HPDE6-E6E7 (cell line): ENCODE results near the gene PIBF1.
"Not testable (repeated sequence)": the region's sequence is repeated elsewhere in the genome, so short reads cannot be mapped to it uniquely, and the experiment has no call there.

Experiments
- DNase-seq: peaks from one replicate; pipeline ENCODE4 v3.0.0; 2011; ENCODE audit warnings: missing footprints; ENCODE audit errors: extremely low spot score

The PIBF1 gene

DNA sequence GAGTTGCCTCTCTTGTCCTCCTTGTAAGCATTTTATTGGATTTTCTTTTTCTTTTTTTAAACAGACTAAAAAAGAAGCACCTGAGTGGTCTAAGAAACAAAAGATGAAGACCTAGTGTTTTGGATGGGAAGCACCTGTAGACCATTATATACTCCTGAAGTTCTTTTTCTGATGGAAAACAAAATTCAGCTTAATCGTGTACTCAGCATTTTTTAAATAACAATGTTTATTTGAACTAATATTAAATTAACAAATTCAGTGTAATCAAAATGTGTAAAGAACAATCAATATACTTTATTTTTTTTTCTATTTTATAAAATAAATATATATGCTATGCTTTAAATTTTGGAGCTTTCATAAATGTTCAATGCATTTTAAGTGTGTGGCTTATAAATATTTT is 233.9 kb downstream of the PIBF1 start:
- no peak for DNase-seq

DNA sequence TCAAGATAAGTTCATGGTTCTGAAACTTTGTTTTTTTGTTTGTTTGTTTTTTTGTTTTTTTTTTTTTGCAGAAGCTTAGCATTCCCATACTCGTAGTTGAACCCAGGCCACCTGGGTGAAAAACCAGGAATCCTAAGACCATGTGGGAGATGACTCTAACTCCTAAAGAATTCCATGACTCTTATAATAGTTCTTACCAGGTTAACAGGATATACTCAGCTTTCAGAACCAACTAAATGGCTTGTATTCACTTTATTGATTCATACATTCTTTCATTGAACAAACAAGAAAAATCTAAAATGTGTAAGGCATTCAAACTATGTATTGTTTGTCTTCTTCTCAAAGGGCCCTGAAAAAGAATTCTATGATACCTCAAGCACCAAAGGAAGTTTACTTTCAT is 236.4 kb downstream of the PIBF1 start:
- DNase-seq: no peak

- peak; percentile 47 for DNase-seq
These were observed 243.5 kb downstream of the PIBF1 start for GRCh38 chr13:73025217-73026012.

DNA sequence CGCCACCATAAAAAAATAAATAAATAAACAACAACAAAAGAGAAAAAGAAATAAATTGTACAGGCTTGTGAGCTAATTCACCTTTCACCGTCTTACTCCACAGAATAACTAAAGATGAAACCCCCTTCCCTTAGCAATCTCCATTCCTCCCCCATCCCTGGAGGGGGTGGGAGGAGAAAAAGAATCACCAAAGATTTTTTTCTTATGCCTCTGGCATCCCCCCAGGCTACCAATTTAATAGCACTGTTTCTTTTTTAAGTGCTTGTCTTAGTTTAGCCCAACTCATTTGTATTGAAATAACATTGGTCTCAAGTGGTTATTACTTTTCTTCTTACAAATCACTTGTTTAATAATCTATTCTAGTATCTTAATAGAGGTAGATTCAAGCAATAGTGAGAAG is 253.0 kb downstream of the PIBF1 start:
- DNase-seq: no peak

DNA sequence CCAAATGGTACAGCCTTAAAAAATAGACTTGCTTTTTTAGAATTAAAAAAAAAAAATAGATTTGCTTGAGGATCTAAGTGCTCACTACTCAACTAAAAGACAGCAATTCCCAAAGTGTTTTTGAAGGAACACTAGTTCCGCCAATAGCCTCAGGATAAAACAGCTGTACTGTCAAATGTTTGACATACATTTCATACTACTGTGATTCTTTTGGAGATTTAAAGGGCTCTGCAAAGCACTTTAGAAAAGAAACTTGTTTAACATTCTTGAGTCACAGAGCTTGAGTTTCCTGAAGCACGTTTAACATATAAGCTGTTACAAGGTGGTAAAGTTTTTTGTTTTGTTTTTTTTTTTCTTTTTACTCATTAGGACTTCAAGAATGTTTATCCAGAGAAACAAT is 253.7 kb downstream of the PIBF1 start:
- no peak for DNase-seq

GRCh38 chr13:73036566-73036965 is 254.6 kb downstream of the PIBF1 start:
- no peak for DNase-seq

GRCh38 chr13:73038064-73038463 is 256.1 kb downstream of the PIBF1 start:
- DNase-seq: no peak

GRCh38 chr13:73039201-73040108 is 257.5 kb downstream of the PIBF1 start:
- no peak for DNase-seq

- DNase-seq: no peak
These were observed 258.6 kb downstream of the PIBF1 start for GRCh38 chr13:73040484-73040883.

DNA sequence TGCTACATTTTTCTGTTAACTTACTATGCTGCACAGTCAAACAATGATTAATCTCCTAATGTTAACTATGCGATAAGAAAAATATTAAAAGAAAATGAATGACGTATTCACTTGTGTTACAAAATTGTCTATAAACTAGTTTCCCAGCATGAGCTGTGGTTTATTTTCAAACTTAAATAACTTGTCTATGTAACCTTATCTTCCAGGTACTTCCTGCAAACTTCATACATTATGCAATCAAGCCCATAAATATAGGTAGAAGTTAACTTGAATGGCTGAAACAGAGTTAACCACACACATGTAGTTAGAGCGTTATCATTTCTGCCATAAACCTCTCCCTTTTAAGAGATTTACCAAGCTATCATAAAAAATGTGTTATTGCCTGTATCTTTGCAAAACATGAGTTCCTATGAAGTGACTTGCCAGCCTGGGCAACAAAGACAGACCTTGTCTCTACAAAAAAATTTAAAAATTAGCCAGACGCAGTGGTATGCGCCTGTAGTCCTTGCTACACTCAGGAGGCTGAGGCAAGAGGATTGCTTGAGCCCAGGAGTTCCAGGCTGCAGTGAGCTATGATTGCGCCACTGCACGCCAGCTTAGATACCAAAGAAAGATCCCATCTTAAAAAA is 259.1 kb downstream of the PIBF1 start:
- no peak for DNase-seq

GRCh38 chr13:73045031-73045430 is 263.1 kb downstream of the PIBF1 start:
- no peak for DNase-seq

DNA sequence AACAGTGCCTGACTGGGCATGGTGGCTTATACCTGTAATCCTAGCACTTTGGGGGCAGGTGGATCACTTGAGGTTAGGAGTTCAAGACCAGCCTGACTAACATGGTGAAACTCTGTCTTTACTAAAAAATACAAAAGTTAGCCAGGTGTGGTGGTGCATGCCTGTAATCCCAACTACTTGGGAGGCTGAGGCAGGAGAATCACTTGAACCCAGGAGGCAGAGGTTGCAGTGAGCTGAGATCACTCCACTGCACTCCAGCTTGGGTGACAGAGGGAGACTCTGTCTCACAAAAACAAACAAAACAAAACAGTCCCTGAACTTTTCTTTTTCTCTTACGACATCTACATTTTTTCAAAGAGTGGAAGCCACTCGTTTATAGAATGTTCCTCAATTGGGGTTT is 266.7 kb downstream of the PIBF1 start:
- not testable (repeated sequence) for DNase-seq

- DNase-seq: no peak
These were observed 272.8 kb downstream of the PIBF1 start for GRCh38 chr13:73054712-73055111.

GRCh38 chr13:73055813-73056564 is 274.1 kb downstream of the PIBF1 start:
- peak; percentile 50 for DNase-seq

DNA sequence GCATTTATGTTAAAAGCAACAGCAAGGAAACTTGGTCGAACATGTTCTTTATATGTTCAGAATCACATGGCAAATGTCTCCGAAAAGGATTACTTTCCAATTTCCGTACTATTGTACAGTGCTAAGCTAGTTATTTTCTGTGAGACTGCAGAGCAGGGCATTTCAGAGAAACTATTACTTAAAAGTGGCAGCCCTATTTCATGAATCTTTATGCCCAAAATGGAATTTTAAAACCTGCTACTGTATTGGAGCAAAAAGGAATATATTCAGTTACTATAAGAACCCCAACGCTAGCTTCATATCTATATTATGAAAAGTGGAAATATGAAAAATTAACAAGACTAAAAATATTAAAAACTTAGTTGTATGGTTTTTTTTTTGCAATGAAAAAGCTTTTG is 274.6 kb downstream of the PIBF1 start:
- DNase-seq: no peak

GRCh38 chr13:73057284-73058063 is 275.5 kb downstream of the PIBF1 start:
- no peak for DNase-seq

- DNase-seq: no peak
These were observed 276.1 kb downstream of the PIBF1 start for GRCh38 chr13:73058064-73058313.

DNA sequence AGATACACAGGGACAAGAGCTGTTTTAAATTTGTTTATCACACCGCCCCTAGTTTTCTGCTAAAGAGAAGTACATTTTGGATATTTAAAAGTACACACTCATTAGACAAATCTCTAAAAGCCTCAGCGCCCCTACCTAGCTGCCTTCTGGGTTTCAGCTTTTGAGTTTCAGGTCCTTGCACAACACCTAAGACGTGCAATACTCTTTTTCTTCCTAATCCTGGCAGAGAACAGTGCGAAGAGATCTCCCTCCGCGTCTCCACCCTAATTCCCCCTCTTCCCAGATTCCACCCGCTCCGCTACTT is 276.5 kb downstream of the PIBF1 start:
- DNase-seq: no peak

DNA sequence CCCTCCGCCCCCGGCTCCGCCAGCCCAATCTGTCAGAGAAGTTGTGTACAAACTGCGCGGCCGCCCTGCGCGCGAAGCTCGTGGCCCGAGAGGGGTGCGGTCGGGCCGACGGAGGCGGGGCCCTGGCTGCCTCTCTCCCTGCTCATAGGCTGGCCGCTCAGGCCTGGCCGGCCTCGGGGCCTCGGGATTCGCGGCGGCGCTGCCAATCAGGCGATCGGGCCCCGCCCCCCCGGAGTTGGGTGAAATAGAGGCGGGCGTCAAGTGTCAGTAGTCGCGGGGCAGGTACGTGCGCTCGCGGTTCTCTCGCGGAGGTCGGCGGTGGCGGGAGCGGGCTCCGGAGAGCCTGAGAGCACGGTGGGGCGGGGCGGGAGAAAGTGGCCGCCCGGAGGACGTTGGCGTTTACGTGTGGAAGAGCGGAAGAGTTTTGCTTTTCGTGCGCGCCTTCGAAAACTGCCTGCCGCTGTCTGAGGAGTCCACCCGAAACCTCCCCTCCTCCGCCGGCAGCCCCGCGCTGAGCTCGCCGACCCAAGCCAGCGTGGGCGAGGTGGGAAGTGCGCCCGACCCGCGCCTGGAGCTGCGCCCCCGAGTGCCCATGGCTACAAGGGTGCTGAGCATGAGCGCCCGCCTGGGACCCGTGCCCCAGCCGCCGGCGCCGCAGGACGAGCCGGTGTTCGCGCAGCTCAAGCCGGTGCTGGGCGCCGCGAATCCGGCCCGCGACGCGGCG is 277.0 kb downstream of the PIBF1 start, which contains the start of gene KLF5:
Gene KLF5, plus strand, starts transcription at position 270 of the 724 bp plus-strand sequence. Its CDS starts 323 bp downstream, at position 593.
- peak; percentile 85 for DNase-seq

- DNase-seq: no peak
These were observed 277.7 kb downstream of the PIBF1 start for GRCh38 chr13:73059460-73060250.
